Neural cell (in vitro differentiated cells): Measurements from ENCODE around the gene ALK.

Source experiments
- CTCF ChIP-seq: fragments of 450-650 bp; IDR thresholded peaks from 2 replicates; pipeline ENCODE4 v1.5.1; 2014; ENCODE audit warnings: antibody characterized with exemption, mild to moderate bottlenecking, moderate library complexity; ENCODE audit not compliant: poor library complexity, severe bottlenecking
- EZH2 ChIP-seq: fragments of 200-600, 300-800 bp; shearing (Covaris generic), sonication (generic); IDR thresholded peaks from 2 replicates; pipeline ENCODE4 v1.6.1; 2014; ENCODE audit warnings: antibody characterized with exemption, low read length, borderline replicate concordance, mild to moderate bottlenecking; ENCODE audit not compliant: insufficient read depth, poor library complexity, severe bottlenecking
- POLR2AphosphoS5 ChIP-seq: IDR thresholded peaks from 2 replicates; pipeline ENCODE4 v1.6.1; 2012

DNA sequence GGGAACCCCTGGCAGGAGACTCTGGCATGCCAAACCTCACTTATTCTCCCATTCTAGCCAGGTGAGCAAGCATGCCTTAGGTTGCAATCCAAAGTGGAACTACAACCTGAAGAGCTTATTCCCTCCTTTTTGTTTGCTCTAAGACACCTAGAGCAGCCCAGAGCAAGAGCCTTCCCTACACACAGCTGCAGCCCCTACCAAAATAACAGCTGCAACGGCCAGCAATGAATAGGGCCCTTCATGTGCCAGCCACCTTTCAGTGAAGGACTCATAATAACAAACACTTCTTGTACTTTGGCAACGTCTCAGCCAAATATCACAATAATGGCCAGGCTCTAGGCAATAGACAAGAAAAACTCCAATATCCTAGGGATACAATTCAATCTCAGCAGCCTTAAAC is 178.7 kb downstream of the ALK start:
- TF ChIP-seq CTCF (no peak), POLR2AphosphoS5 (no peak), EZH2 (no peak)
